Adrenal gland (tissue), 5 donors: ENCODE data around the gene RPL29.

Experiments
- POLR2A ChIP-seq, 2 donors: fragments of 450-650 bp; IDR thresholded peaks; one replicate each; pipeline ENCODE4 v1.6.1; 2017; ENCODE audit warnings: antibody characterized with exemption in 2 of 2, mild to moderate bottlenecking in 2 of 2, moderate library complexity in 1 of 2
- TF ChIP-seq, protein P1 (sequence below), 6 experiments: fragments of 450-650 bp in 4 of 6; fragments of 200-600 bp in 2 of 6; sonication (generic) in 1 of 6; IDR thresholded peaks; 1 replicate in 5 of 6; 2 replicates in 1 of 6; pipeline versions ENCODE4 v1.5.1 to v1.8.0; 2016 to 2021; ENCODE audit warnings: antibody characterized with exemption in 6 of 6, mild to moderate bottlenecking in 2 of 6, moderate library complexity in 1 of 6
- donor health status: DM: no; HTN: no; CAD: no.

DNA sequence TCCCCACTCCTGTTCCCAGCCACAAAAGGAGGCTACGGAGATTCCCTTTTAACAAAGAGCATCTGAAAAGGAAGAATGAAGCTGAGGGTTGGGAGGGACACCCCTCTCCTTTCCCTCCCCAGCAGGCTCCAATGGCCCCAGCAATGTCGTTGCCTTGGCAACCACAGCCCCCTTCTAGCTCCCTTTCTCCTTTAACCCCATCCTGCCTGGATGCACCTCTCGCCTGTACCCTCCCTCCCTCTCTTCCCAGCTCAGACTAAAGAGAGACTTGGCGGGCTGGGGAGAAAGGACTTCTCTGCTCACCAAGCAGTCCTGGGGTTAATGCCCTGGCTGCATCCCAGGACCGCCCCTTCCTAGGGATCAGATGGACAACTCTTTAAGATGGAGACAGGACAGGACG is 7.1 kb upstream of the RPL29 start:
- TF ChIP-seq, protein P1, sequence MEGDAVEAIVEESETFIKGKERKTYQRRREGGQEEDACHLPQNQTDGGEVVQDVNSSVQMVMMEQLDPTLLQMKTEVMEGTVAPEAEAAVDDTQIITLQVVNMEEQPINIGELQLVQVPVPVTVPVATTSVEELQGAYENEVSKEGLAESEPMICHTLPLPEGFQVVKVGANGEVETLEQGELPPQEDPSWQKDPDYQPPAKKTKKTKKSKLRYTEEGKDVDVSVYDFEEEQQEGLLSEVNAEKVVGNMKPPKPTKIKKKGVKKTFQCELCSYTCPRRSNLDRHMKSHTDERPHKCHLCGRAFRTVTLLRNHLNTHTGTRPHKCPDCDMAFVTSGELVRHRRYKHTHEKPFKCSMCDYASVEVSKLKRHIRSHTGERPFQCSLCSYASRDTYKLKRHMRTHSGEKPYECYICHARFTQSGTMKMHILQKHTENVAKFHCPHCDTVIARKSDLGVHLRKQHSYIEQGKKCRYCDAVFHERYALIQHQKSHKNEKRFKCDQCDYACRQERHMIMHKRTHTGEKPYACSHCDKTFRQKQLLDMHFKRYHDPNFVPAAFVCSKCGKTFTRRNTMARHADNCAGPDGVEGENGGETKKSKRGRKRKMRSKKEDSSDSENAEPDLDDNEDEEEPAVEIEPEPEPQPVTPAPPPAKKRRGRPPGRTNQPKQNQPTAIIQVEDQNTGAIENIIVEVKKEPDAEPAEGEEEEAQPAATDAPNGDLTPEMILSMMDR (IDR thresholded peaks at IDR 0.05), result no peak
- TF ChIP-seq POLR2A (IDR thresholded peaks at IDR 0.05), result no peak
